Measurements from ENCODE around the gene SOAT1. TPM values are rescaled to one million over a fixed set of nuclear protein-coding genes. Genes with fewer than 3 reads are reported as not detected.
A peak's percentile ranks its signal among the peaks of the same experiment; 100 is the strongest.

The SOAT1 gene
- total RNA-seq, 1 donor from 2014 or later: 28.8 TPM

GRCh38 chr1:179297105-179297378, 3.4 kb downstream of the SOAT1 start:
- Mint-ChIP-seq H3K4me1 (peaks cover 27% of the 10 kb centered on the region), H3K27me3 (ENCODE audit: low read depth) (no peaks in the 10 kb centered on the region), H3K27ac (no peak overlapping the region), H3K9me3 (no peaks in the 10 kb centered on the region), H3K4me3 (no peak overlapping the region), H3K36me3 (no peaks in the 10 kb centered on the region)
- no peak for TF ChIP-seq CTCF (IDR thresholded peaks at IDR 0.05; ENCODE audit: unreplicated experiment)
- DNase-seq (ENCODE audit: low spot score in 2 of 2, unreplicated experiment in 2 of 2): no peak

GRCh38 chr1:179298952-179299351, 5.4 kb downstream of the SOAT1 start:
- no peak overlapping the region for H3K4me3 Mint-ChIP-seq
- TF ChIP-seq CTCF (IDR thresholded peaks at IDR 0.05; ENCODE audit: unreplicated experiment): no peak
- H3K36me3 Mint-ChIP-seq: peaks cover 9% of the 10 kb centered on the region
- peaks cover 24% of the 10 kb centered on the region for H3K4me1 Mint-ChIP-seq
- no peaks in the 10 kb centered on the region for H3K9me3 Mint-ChIP-seq
- no peaks in the 10 kb centered on the region for H3K27me3 Mint-ChIP-seq (ENCODE audit: low read depth)
- DNase-seq (ENCODE audit: low spot score in 2 of 2, unreplicated experiment in 2 of 2): no peak
- H3K27ac Mint-ChIP-seq: no peak overlapping the region

- no peak for DNase-seq (ENCODE audit: low spot score in 2 of 2, unreplicated experiment in 2 of 2)
- Mint-ChIP-seq H3K27me3 (ENCODE audit: low read depth) (no peaks in the 10 kb centered on the region), H3K4me1 (peaks cover 17% of the 10 kb centered on the region), H3K27ac (no peak overlapping the region), H3K36me3 (peaks cover 14% of the 10 kb centered on the region), H3K9me3 (peaks cover 1% of the 10 kb centered on the region), H3K4me3 (no peak overlapping the region)
- no peak for TF ChIP-seq CTCF (IDR thresholded peaks at IDR 0.05; ENCODE audit: unreplicated experiment)
Measured at GRCh38 chr1:179300112-179300511, 6.5 kb downstream of the SOAT1 start.

GRCh38 chr1:179302070-179302469, 8.5 kb downstream of the SOAT1 start:
- Mint-ChIP-seq H3K4me1 (peaks cover 3% of the 10 kb centered on the region), H3K27ac (no peak overlapping the region), H3K9me3 (peaks cover 4% of the 10 kb centered on the region), H3K4me3 (no peak overlapping the region), H3K36me3 (peaks cover 27% of the 10 kb centered on the region), H3K27me3 (ENCODE audit: low read depth) (no peaks in the 10 kb centered on the region)
- DNase-seq (ENCODE audit: low spot score in 2 of 2, unreplicated experiment in 2 of 2): no peak
- no peak for TF ChIP-seq CTCF (IDR thresholded peaks at IDR 0.05; ENCODE audit: unreplicated experiment)

- no peak for TF ChIP-seq CTCF (IDR thresholded peaks at IDR 0.05; ENCODE audit: unreplicated experiment)
- Mint-ChIP-seq H3K9me3 (peaks cover 4% of the 10 kb centered on the region), H3K27ac (no peak overlapping the region)
Measured at GRCh38 chr1:179303200-179303785, 9.7 kb downstream of the SOAT1 start.

GRCh38 chr1:179305450-179305849, 11.9 kb downstream of the SOAT1 start:
- Mint-ChIP-seq H3K4me3 (no peak overlapping the region), H3K4me1 (peaks cover 3% of the 10 kb centered on the region), H3K27ac (peak overlapping the region; percentile 7), H3K36me3 (peaks cover 32% of the 10 kb centered on the region), H3K27me3 (ENCODE audit: low read depth) (no peaks in the 10 kb centered on the region), H3K9me3 (peaks cover 4% of the 10 kb centered on the region)
- TF ChIP-seq CTCF (IDR thresholded peaks at IDR 0.05; ENCODE audit: unreplicated experiment): no peak
- DNase-seq (ENCODE audit: low spot score in 2 of 2, unreplicated experiment in 2 of 2): no peak

More at GRCh38 chr1:179303200-179303785, 9.7 kb downstream of the SOAT1 start:
- no peak overlapping the region for H3K4me3 Mint-ChIP-seq
- H3K36me3 Mint-ChIP-seq: peaks cover 32% of the 10 kb centered on the region
- no peaks in the 10 kb centered on the region for H3K4me1 Mint-ChIP-seq
- H3K27me3 Mint-ChIP-seq (ENCODE audit: low read depth): no peaks in the 10 kb centered on the region
- DNase-seq (ENCODE audit: low spot score in 2 of 2, unreplicated experiment in 2 of 2): no peak
